ENCODE results near the gene RGS8.

Gene RGS8

DNA sequence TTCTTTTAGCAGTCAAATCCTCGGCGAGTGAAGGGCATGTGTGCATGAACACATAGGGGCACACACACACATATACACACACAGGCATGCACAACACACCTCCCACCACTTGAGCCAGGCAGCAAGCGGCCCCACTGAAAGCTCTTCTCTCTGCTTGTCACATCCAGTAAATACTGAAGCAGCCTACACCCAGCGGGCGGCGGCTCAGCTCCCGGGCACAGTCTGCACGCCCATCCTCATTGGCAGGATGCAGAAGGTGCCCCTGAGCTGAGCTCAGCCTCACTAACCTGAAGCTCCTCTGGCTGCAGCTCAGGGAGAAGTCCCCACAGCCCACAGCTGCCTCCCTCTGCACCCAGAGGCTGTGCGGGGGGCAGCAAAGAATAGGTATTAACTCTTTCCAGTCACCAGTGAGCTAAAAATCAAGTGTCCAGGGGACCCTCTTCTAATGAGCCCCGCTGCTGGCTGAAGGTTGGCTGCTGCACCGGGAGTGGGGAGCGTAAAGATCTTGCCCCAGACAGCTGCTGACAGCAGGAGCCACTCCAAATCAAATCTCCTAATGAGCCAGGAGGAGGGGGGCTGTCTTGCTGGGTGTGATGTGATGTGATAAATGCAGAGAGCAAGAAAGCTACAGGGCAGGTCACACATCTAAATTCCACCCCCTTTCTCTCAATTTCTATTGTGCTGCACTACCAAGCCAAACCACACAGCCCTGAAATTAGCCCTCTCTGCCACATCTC is 12.5 kb downstream of the RGS8 start:
- DNase-seq (ENCODE audit: low read depth) = no peak

- no peak for DNase-seq (ENCODE audit: low read depth)
Measured at GRCh38 chr1:182670032-182670749, 14.2 kb downstream of the RGS8 start.

GRCh38 chr1:182669266-182669665 is 15.1 kb downstream of the RGS8 start:
- no peak for DNase-seq (ENCODE audit: low read depth)

GRCh38 chr1:182668521-182669054 is 15.8 kb downstream of the RGS8 start:
- no peak for DNase-seq (ENCODE audit: low read depth)

DNA sequence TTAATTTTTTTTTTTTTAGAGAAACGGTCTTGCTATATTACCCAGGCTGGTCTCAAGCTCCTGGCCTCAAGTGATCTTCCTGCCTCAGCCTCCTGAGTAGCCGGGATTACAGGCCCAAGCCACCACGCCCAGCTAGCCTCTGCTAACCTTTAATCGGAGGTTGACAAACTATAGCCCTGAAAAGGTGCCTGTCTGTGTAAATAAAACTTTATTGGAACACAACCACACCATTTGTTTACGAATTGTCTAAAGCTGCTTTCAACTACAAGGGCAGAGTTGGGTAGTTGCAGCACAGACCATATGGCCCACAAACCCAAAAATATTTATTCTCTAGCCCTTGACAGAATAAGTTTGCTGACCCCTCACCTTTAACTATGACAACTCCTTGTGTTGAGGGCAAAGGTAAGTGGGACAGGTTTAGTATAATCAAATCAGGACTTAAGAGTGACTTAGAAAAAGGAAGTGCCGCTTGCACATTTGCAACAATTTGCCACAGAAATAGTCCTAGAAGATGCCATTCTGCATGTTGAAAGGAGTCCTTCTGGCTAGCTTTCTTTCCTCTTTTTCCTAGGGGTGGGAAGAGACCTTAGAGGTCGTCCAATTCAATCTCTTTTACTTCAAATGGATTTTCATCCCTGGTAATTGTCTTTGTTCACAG is 16.4 kb downstream of the RGS8 start:
- no peak for DNase-seq (ENCODE audit: low read depth)

- DNase-seq (ENCODE audit: low read depth) = no peak
Measured at GRCh38 chr1:182666706-182667105, 17.7 kb downstream of the RGS8 start.

DNA sequence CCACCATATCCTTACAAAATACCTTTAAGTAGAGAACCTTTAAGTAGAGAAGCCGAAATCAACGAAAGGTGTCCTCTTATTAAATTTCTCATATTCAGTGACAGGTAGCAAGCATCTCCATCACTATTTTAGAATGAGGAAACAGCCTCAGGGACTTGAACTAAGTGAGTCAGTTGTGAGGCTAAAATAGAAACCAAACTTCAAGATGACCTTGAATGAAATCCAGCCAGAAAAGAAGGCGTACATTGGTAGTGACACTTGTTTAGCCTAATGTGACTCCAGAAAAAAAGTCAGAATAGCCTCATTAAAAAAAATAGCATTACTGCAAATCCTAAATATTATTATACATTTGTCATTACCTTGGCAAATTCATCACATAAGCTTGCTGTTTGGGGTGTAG is 20.1 kb downstream of the RGS8 start:
- no peak for DNase-seq (ENCODE audit: low read depth)

GRCh38 chr1:182662956-182663355 is 21.4 kb downstream of the RGS8 start:
- DNase-seq (ENCODE audit: low read depth) = no peak

GRCh38 chr1:182662121-182662890 is 22.1 kb downstream of the RGS8 start:
- no peak for DNase-seq (ENCODE audit: low read depth)

DNA sequence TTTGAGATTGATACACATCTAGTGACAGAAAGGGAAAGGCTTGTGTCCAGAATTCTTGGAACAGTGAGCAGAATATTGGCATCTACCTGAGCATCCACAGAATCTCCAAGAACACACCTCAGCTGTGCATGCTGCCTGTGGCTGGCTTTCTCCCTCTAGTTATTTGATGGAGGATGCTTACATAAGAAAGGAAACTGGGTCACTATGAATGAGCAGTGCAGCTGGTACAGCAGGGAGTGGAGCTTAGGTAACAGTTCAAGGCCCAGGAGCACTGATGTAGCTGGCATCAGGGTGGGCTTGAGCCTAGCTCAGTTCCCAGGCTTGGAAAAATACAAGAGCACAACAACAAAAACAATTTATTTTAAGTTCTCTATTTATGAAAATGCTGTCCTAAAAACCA is 26.3 kb downstream of the RGS8 start:
- no peak for DNase-seq (ENCODE audit: low read depth)

- DNase-seq (ENCODE audit: low read depth) = no peak
Measured at GRCh38 chr1:182656842-182657397, 27.5 kb downstream of the RGS8 start.

- DNase-seq (ENCODE audit: low read depth) = no peak
Measured at GRCh38 chr1:182653986-182654385, 30.4 kb downstream of the RGS8 start.

DNA sequence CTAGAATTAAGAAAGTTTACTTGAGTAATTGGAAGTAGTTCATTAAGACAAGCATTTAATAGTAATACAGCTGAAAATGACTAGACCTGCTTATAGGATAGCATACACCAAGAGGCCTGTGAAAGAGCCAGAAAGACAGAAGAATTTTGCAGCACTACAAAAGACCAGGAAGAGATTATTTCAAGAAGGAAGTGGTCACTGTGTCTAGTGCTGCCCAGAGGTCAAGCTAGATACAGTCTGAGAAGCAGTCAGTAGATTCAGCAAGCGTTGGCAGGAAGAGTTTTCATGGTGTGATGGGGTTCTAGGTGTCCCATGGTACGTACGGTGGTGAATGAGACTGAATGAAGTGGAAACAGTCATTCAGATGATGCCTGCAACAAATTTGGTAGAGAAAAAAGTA is 31.5 kb downstream of the RGS8 start:
- no peak for DNase-seq (ENCODE audit: low read depth)

- no peak for DNase-seq (ENCODE audit: low read depth)
Measured at GRCh38 chr1:182651339-182651724, 33.1 kb downstream of the RGS8 start.

- DNase-seq (ENCODE audit: low read depth) = no peak
Measured at GRCh38 chr1:182650678-182651338, 33.6 kb downstream of the RGS8 start.

DNA sequence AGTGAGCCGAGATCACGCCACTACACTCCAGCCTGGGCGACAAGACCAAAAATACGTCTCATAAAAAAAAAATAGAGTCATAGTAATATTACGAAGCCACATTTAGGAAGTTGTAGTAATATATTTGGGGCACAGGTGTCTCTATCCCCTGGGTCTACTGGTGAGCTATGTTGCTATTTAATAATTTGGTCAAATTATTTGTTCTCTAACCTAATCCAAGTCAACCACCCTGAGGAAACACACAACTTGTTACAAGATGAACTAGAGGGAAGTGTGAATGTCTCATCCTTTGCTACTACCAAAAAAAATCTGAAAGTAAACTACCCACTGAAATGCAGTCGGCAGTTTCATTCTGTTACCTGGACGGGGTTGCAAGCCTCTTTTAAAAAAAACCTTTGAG is 35.3 kb downstream of the RGS8 start:
- DNase-seq (ENCODE audit: low read depth) = no peak

GRCh38 chr1:182646739-182647138 is 37.6 kb downstream of the RGS8 start:
- DNase-seq (ENCODE audit: low read depth) = no peak

- DNase-seq (ENCODE audit: low read depth) = no peak
Measured at GRCh38 chr1:182644886-182645285, 39.5 kb downstream of the RGS8 start.

- DNase-seq (ENCODE audit: low read depth) = no peak
Measured at GRCh38 chr1:182643699-182644098, 40.7 kb downstream of the RGS8 start.

GRCh38 chr1:182642461-182642860 is 41.9 kb downstream of the RGS8 start:
- DNase-seq (ENCODE audit: low read depth) = no peak

- no peak for DNase-seq (ENCODE audit: low read depth)
Measured at GRCh38 chr1:182641561-182641960, 42.8 kb downstream of the RGS8 start.
